ENCODE results near the gene CACNA2D3.

DNA sequence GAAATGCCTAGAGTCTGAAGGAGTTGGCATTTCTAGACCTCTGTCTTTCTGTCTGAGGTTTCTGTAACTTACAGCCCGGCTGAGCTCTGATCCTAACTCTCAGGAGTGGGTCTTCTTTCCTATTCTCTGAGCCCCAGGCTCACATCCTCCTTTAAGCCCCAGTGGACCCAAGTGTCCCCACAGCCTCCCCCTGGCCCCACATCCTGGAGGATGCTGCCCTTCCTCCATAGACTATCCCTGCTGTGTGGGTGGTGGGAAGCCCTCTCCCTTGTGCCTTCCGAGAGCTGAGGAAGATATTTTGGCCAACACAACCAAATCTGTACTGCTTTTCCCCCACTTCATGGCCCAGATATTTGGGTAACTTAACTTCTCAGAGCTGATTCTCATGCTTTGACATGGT, 654.2 kb downstream of the CACNA2D3 start:
- TF ChIP-seq, protein P1, sequence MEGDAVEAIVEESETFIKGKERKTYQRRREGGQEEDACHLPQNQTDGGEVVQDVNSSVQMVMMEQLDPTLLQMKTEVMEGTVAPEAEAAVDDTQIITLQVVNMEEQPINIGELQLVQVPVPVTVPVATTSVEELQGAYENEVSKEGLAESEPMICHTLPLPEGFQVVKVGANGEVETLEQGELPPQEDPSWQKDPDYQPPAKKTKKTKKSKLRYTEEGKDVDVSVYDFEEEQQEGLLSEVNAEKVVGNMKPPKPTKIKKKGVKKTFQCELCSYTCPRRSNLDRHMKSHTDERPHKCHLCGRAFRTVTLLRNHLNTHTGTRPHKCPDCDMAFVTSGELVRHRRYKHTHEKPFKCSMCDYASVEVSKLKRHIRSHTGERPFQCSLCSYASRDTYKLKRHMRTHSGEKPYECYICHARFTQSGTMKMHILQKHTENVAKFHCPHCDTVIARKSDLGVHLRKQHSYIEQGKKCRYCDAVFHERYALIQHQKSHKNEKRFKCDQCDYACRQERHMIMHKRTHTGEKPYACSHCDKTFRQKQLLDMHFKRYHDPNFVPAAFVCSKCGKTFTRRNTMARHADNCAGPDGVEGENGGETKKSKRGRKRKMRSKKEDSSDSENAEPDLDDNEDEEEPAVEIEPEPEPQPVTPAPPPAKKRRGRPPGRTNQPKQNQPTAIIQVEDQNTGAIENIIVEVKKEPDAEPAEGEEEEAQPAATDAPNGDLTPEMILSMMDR (IDR thresholded peaks at IDR 0.05; ENCODE audit: low read depth, low read length, missing input control), result no peak
- no peak for TF ChIP-seq RAD21 (IDR thresholded peaks at IDR 0.05)
